Raji (cell line): ENCODE results near the gene CST5.

Source experiments
- POLR2A ChIP-seq: IDR thresholded peaks from 2 replicates; pipeline ENCODE4 v1.6.1; 2011; ENCODE audit warnings: low read depth, low read length, control low read depth; ENCODE audit not compliant: insufficient read depth

Gene CST5

GRCh38 chr20:23879328-23879798 lies at the start of gene CST5:
Gene CST5, minus strand, starts transcription at chr20:23879748. Its CDS starts 72 bp downstream, at chr20:23879676.
- no peak for TF ChIP-seq POLR2A

DNA sequence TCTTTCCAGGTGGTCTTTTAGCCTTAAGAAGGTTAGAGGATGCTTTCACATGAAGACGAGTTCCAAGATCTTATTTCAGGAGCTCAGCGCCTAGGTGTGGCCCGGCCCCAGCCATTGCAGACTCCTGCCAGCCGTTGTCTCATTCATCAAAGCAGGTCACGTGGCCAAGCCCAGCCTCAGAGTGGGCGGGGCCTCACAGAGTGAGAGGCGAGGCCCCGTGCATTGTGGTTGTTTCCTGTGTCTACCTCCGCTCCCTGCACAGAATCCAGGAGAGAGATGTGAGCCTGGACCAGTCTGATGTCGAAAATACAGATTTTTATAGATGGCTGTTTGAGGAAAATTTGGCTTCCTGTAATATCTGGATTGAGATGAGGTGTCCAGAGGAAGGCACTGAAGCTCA lies 49.2 kb upstream of the CST5 start:
- no peak for TF ChIP-seq POLR2A

- TF ChIP-seq POLR2A: no peak
Measured at GRCh38 chr20:23928353-23928752, 48.8 kb upstream of the CST5 start.

DNA sequence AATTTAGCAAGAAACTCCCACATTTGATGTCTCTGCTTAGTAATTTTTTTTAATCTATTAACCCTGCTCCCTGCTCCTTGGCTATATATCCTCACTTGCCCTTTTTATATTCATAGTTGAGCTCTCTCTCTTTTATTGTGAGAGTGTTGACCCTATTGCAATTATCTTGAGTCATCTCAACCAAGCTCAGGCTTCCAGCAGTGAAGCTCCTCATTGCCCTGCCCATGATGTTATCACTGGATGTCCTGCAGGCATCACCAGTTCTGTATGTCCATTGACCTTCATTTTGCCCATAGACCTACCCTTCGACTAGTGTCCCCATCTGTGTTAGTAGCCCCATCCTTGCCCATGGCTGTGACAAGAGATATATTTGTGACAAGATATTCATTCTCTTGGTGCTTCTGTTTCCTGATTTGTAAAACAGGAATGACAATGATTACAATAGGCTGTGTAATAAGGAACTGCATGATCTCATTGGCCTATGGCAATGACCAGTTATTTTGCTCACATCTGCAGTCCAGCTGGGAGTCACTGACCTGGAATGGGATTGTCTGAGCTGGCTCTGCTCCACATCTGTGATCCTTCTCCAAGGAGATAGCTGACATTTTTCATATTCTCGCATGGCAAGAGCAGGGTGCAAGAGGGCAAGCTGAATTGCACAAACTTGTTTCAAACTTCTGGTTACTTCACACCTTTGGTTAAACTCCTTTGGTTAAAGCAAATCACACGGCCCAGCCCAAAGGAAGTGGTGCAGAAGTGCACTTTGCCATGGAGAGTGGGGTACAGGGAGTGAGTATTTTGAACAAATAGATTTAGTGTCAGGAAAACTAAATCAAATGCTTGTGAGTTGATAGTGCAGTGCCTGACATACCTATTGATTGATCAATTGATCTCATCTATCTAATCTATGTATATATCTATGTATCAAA lies 47.7 kb upstream of the CST5 start:
- no peak for TF ChIP-seq POLR2A

- no peak for TF ChIP-seq POLR2A
Measured at GRCh38 chr20:23926526-23926880, 47.0 kb upstream of the CST5 start.

- no peak for TF ChIP-seq POLR2A
Measured at GRCh38 chr20:23925789-23926525, 46.4 kb upstream of the CST5 start.

DNA sequence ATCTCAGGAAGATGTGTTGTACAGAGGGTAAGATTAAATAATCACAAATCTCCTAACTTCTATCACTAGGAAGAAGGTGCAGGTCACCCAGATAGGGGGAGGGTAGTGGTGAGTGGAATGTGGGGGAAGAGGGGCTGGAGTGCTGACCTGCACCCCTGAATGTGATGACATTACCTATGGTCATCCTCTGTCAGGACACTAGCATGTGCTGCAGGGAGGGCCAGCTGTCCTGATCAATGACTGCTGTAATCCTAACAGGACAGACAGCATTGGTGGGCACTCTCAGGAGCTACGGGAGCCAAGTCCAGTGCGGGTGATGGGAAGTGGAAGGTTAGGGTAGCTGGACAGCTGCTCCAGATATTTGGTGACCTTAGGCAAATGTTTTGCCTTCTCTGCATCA lies 45.2 kb upstream of the CST5 start:
- TF ChIP-seq POLR2A: no peak

DNA sequence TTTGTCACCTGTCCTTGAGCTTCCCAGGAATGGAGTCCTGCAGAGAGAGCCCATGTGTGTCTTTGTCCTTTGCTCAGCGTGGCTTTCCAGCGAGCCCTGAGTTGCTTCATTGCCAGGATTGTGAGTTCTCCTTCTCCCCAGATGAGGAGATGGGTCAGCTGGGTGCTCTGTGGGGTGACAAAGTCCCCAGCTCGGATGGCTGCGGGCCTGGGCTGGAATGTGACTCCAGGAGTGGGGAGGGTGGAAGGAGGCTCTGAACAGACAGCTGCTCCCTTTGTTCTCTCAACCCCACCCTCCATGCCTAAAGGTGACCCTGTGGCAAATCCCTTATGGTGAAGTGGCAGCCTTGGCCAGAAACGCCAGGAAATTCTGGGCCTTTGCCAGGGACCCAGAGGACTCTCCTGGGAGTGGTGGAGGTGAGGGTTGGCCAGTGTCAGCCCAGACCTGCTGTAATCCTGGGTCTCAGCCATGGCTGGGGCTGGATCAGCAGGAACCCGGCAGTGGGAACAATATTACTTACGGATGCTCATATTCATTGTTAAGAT lies 44.4 kb upstream of the CST5 start:
- TF ChIP-seq POLR2A: no peak

- no peak for TF ChIP-seq POLR2A
Measured at GRCh38 chr20:23923311-23923710, 43.8 kb upstream of the CST5 start.

DNA sequence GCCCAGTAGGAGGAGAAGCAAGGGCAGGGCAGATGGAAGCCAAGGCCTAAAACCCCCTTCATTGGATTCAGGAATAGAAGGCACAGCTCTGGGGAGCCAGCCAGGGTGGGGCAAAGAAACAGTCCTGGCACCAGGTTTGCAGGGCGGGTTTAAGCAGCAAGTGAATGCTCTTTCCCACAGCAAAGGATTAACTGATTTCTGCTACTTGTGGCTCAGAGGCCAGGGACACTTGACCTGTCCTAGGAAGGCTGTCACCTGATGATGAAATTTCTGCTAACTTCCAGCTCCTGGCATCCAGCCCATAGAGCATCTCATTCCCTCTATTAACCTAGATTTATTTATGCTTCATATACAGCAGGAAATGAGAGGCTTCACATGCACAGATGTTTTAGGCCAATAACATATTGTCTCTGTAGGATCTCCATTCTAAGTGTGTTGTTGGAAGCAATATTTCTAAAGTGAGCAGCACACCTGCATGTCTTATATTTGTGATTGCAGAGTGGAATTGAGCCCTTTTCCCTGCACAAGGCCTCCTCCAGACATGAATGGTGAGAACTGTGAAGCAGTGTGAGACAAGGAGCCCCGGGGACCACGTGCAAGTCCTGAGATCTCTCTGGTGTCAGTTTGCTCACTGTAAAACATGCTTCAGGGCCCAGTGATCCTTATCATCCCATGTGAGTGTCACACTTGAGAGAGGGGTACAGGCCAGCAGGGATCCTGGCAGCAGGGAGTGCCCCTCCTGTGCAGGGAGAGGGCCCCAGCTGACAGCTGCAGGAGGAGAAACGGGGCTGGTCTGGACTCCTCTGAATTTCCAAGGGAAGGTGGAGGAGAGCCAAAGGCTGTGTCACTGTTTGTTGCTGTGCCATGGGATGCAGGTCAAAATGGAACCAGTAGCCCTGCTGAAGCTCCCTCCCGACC lies 41.1 kb upstream of the CST5 start:
- no peak for TF ChIP-seq POLR2A

GRCh38 chr20:23918896-23919295 lies 39.3 kb upstream of the CST5 start:
- TF ChIP-seq POLR2A: no peak

DNA sequence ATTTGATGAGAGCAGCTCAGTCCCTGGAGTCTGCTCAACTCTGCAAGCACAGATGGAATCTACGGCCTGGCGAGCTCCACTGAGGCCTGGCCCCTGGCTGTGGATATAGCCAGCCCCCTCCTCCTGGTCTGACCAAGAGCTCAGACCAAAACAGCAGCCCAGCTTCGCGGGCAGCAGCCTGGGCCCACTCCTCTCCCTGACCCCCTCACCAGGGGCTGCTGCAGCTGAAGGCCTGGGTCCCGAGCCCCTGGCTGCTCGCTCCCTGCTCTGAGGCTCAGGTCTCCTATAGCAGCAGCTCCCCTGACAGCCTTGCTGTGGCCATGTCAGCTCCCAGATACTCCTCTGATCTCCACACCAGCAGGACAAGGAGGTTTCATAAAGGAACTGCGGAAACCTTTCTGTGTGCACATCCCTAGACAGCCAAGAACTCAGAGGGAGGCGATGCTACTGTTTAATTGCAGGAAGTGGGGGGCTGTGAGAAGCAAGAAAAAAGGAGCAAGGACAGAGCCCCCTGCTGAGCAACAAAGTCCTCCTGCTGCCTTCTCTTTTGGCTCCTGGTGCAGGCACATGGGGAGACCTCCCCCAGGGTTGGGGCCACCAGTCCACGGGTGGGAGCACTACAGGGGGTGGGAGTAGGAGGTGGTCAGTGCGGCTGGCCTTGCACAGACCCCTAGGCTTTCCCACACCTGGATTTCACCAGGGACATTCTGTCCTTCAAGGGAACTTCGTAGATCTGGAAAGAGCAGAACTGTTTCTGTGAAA lies 38.7 kb upstream of the CST5 start:
- no peak for TF ChIP-seq POLR2A

DNA sequence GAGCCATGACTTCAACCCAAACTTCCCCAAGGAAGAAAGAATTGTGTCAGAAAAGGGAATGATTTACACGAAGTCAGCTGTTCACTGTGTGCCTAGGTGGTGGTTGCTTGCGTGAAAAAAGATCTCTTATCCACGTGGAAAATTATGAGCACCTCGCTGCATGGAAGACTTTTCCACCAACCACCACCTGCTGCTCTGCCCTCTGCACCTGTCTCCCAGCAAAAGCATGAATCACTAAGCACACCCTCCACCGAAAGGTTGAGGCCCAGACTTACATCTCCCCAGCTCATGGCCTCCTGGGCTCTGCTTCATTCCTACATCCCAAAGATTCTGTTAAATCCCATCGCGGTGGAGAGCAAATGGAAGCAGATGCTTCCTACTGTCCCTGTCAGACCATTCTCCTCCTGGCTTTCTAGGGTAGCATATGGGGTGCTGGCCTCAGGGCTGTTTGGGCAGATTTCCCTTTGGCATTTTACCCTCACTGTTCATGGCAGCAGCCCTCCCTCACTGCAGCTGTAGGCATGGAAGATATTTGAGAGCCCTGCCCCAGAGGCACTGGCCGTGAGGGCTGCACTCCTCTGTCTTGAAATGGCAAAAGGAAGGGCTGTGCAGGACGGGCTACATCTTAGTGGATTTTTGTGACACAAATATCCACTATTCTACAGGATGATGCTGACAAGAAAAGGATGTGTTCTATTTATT lies 37.6 kb upstream of the CST5 start:
- TF ChIP-seq POLR2A: no peak
